Stimulated activated CD4-positive, alpha-beta T cell treated with anti-CD3 and anti-CD28 coated beads, Interleukin-4, amount 100 ng/mL, for 48 hours (primary cell): ENCODE results near the gene ATOH8.

Experiments used
- DNase-seq, 2 donors: peaks; one replicate each; pipeline ENCODE4 v3.0.0-alpha.2; 2020; ENCODE audit warnings: low read depth in 2 of 2

The ATOH8 gene

DNA sequence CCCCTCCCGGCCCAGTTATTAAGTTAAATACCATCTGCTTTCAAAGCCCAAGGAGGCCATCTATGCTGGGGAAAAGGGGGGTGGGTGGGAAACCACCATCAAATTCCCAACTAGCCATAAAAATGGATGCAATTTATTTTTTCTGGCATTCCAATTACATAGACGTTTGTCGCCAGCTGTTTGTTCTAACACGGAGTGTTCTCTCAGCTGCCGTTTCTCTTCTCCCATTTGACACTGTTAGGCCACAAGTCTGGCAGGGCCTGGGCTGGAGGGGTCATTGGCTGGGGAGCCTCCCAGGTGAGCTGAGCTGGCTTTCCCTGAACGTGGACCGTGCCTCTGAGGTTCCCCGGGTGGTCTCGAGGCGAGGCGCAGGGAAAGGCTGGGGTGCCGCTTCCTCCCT lies 16.6 kb downstream of the ATOH8 start:
- DNase-seq, result no peak

DNA sequence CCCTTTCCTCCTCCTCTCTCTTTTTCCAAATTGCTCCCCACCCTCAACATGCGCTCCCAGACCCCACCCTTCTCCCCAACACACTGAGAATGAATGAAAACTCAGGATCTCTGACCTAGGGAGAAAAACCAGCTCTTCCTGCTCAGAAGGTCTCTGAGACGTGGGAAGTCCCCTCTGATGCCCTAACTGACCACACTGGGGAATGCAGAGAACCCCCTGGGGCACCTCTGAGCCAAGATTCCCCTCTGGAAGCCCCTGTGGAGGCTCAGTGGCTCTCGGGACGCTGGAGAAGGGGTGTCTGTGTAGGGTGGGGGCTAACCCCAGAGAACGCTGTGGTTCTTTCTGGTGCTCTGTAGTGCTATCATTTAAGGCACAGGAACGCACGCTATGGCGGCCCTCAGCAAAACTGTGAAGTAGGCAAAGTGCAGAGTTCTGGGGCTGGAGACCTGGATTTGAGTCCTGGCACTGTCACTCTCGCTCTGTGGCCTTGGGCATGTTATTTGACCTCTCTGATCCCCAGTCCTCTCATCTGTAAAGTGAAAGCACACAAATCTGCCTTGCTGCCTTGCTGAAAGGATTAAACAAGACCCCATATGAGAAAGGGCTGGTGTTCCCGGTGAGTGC lies 17.1 kb downstream of the ATOH8 start:
- no peak for DNase-seq

DNA sequence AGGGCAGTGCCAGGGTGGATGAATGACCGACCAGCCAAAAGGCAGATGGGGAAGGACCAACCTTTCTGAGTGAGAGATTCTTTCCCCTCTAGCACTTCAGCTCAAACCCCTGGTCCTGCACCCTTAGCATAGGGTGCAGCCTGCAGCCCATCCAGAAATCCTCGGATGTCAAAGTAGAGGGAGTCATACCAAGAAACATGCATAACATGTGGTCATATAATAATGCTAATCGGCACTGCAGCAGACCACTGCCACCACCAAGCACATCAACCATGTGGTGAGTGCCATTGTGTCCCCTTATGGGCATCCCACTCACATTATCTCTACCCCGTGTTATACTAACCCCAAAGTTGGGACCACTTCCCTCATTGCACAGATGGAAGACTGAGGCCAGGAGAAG lies 17.7 kb downstream of the ATOH8 start:
- DNase-seq, result no peak

DNA sequence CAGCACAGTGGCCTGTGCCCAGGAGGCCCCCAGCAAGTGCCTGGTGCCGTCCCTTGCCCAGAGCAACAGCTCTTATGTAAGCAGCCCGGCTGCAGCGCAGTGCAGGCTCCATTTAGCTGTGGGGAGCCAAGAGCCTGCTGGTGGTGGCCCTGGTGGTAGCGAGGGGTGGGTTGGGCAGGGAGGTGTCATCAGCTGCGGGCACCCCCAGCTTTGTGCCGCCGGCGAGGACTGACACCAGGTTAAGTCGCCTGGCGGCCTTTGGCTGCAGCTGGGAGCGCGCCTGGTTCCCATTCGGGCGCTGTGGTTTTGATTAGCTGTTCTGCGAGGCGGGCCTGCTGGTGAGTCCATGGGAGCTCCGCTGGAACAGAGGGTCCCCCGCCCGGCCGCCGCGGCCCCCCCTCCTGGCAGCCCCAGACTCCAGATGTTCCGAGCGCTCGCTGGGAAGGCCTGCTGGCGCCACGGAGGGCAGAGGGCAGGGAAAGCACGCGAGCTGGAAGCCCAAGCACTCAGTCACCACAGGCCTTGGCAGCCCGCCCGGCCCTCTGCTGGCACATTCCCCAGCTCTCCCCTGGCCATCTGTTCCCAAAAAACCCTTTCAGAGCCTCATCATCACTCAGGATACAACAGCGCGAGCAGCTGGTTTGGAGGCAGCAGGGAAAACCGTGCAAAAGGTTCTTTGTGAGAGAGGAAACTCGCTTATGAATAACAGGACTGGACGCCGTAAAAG lies 18.4 kb downstream of the ATOH8 start:
- DNase-seq, result no peak

DNA sequence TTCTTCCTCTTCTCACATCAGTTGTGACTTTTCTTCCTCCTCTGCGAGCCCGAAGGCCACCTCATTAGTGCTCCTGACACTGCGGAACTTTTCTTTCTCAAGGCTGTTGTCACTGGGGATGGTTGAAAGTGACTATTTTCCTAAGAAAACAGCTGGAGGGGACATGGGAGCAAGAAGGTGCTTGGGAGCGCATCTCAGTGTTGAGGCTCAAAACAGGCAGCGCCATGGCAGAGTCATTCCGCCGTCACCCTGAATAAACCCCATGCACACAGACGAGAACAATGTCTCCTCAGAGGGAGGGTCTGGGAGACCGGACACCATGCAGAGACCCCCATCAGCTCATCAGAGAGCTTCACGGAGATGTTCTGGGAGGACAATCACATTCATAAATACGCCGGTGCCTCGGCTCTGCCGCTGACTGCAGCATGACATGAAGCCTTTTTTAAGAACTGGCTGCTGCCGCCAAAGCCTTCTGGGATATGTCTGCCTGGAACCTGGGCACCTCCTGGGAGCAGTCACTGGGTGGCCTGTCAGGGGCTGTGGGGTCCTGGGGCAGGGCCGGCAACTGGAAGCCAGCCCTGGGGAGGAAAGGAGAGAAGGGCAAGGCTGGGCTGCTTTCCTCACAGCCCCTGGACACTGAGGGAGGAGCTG lies 19.2 kb downstream of the ATOH8 start:
- no peak for DNase-seq

DNA sequence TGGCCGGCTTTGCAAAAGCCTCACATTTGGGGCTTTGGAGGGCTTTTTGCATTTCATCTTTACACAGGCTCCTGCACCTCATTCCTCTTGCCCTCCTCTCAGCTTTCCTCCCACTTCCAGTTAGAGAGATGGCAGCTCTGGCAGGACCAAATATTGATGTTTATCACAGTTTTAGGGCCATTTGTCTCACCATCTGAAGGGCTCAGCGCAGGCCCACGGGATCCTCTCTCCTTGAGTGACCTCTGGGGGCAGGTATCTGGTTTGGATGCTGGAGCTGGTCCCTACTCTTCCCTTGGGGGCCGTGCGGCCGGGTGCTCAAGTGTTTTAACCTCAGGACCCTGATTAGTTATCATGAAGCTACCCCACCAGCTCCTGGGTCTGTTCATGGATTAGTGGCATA lies 19.9 kb downstream of the ATOH8 start:
- DNase-seq, result no peak

DNA sequence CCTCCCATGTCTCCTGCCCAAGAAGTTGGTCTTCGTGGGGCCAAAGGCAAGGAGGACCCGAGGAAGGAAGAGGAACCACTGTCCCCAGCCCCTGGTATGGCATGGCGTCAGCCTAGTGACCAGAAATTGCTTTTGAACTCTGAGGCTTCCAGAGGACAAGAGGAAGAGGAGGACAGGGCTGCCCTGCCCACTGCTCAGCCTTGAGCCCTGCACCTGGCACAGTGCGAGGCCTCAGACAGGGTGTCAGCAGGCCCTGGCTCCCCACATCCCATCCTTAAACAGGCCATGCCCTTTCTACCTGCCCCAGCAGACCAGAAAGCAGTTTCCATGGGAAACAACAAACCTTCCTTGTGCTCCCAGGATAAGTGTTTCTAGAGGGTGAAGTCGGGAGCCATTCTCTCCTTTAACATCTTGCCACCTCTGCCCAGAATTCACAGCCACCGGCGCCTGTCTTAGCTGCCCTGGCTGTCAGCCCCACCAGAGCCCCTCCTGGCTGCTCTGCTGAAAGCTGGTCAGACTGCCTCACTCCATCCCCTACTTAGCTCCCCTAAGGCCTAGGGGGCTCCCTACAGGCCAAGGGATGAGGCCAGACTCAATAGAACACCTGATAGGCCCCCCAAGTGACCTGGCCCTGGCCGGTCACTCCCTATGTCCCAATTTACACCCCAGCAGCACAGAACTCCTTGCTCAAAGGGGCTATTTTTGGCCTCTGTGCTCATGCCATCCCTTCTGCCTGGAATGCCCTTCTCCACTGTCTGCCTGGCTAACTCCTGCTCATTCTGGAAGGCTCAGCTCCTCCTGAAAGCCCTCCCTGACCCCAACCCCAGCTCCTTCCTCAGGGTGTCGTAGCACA lies 20.6 kb downstream of the ATOH8 start:
- no peak for DNase-seq

DNA sequence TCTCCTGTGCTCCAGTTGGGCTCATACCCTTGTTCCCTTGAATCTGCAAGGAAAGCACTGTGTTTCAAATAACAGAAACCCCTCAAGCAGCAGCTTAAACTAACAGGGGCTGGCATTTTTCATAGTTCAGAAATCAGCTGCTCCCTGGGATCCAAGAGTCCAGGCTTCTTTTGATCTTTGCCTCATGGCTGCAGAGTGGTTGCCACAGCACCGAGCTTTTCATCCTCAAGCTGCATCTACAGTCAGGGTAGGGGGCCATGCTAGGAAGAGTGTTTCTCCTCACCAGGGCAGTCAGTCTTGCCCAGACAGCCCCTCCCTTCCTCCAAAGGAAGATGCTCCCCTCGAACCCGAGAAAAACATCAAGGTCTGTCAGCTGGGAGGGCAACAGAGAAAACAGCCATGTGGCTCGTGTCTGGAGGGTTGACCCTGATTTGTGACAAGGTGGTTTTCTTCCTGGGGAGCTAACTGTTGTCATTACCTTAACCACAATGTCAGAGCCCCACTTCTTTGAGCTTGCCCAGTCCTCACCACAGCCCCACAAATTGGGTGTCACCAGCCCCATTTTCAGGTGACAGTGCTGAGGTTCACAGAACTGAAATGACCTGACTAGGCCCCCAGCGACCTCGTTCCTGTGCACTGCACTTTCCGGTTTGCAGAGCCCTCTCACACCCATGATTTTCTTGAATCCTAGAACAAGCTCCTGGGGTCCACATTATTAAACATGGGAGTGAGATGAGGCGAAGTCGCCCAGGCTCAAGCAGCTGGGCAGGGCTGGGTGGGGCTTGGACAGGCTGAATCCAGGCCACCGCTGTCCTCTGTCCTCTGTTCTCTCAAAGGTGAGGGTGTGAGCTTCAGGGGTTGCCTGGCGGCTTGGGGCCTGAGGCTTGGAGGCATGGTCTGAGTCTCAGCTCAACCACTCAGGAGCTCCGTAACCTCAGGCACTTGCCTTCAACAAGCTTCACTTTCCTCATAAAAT lies 21.9 kb downstream of the ATOH8 start:
- DNase-seq, result no peak

DNA sequence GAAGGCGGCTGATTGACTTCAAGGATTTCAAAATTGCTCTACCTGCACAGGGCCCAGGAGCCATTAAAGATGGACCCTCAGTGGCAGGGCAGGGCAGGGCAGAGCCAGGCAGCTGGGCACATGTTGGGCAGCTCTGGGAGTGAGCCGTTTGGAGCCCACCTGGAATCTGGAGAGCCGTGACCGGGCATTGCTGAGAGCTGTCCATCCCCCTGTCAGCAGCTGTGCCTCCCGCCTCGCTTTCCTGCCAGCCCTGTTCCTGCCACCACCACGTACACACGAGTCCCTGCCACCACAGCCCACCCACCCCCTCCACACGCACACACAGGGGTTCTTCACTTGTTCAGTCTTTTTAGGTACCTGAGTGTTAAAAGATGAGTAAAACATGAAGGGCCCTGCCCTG lies 22.9 kb downstream of the ATOH8 start:
- DNase-seq, result no peak

DNA sequence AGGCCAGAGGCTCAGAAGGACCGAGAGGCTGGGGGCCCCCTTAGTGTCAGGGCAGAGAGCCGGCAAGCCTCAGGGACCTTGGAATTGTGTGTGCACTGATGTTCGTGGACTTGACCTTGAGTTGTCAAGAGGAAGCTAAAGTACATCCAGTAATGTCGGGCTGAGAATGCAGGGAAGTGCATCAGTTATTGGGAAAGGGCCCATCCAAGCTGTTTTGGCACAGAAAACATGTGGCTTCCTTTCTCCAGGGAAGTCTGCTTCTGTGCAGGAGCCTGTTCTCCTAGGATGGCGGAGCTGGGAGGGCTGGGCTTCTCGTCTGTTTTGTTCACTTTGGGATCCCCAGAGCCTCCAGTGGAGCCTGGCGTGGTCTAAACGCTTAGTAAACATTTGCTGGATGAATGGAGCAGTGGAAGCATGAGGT lies 23.7 kb downstream of the ATOH8 start:
- no peak for DNase-seq

DNA sequence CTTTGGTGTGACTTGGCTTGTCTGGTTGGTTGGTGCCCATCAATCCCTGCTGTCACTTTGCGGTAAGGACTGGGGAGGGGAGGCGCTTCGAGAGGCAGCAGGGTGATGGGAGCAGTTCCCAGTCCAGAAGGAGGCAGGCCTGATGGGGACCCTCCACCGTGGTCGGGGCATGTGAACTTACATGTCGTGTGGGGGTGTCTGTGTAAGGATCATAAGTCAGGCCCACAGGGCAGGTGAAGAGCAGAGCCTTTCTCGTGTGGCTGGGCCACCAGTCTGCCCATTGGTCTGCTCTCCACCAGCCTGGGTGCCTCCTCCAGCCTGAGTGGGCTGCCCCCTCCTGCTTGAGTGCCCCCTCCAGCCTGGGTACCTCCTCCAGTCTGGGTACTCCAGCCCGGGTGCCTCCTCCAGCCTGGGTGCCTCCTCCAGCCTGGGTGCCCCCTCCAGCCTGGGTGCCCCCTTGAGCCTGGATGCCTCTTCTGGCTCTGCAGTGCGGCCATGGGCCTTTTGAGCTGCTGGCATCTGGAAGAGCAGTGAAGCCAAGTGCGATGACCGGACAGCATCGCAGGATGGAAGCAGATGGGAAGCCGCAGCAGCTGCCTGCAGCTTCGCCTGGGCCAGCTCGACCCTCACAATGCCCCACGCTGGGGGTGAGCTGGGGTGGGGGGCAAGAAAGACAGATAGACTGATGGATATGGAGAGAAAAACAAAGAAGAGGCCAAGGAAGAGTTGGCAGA lies 25.0 kb downstream of the ATOH8 start:
- DNase-seq, result no peak

DNA sequence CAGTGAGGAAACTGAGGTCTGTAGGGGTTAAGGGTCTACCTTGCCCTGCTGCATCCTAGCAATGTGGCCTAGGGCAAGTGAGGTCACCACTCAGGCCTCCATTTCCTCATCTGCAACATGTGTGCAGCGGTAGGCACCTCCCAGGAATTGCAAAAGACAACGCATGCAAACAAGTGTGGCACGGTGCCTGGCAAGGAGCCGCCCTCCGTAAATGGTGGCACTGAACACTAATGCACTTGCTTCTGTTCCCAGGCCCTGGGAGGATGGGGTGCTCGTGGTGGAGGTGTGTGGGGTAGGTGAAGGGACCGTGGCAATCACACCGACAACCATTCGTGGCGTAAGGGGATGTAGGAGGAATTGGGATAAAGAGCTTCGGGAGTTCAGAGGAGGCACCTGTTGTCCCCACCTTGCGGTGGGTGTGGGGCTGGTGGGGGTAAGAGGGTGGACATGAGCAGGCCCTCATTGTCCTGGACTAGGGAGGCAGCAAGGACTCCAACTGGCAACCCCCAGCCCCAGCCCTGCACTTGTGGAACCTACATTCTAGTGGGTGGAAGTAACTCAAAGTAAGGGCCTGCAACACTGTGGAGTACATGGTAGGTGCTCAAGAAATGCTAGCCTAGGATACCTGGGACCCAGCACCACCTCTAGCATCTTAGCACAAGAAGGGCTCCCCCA lies 26.0 kb downstream of the ATOH8 start:
- no peak for DNase-seq

DNA sequence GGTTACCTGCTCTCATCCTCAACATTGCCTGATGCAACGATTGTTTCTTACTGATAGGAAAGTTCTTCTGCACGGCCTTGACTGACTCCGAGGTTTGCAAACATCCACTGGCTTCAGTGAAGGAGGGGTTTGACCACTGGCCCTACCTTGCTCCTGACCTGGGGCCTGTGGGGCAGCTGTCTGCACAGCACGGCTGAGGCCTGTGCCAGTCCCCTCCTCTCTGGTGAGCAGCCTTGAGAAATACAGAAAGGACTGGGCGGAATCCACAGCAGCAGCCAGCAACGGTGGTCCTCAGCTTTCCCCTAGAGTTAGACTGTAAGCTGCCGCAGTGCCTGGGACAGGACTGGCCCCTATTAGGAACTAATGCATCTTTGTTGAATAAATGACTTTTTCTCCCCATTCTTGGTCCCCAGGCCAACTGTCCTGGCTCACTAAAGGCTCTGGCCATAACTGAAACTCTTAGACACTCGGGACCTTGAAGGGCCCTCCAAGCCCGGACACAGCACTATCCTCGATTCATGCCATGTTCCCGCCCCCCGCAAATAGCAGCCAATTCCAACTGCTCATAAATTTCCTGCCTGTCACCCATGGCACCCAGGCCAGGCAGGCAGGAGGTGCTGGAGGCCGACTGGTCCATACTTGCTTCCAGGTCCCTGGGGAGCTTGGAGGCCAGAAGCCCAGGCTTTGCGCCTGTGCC lies 26.7 kb downstream of the ATOH8 start:
- no peak for DNase-seq

DNA sequence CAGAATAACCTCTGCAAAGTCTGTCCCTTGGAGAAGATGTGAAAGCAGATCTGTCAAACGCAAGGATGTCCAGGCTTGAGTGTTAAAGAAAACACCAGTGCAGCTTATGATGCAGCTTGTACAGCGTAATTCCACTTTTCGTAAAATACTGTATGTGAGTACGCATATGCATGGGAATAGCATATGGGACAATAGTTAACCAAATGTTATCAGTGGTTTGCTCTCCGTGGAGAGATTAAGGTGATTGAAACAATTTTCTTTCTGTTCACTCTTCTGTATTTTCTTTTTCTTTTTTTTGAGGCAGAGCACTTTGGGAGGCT lies 27.2 kb downstream of the ATOH8 start:
- DNase-seq, result no peak

DNA sequence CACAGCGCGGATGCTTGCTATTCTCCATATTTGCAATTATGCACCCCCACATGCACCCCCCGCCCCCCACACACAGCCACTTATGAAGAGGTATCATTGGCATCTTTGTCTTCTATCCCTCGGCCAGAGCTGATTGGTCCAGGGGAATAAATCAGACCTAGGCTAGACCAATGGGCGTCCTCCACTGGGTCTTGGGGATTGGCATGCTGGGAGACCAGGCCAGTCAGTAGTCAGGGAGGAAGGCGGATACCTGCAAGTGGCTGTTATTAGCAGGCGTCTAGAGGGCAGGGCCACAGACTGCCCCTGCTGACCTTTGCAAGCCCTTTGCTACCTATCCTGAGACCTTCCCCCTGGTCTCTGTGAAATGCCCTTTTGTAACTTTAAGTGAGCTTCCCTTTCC lies 30.0 kb downstream of the ATOH8 start:
- DNase-seq, result no peak

DNA sequence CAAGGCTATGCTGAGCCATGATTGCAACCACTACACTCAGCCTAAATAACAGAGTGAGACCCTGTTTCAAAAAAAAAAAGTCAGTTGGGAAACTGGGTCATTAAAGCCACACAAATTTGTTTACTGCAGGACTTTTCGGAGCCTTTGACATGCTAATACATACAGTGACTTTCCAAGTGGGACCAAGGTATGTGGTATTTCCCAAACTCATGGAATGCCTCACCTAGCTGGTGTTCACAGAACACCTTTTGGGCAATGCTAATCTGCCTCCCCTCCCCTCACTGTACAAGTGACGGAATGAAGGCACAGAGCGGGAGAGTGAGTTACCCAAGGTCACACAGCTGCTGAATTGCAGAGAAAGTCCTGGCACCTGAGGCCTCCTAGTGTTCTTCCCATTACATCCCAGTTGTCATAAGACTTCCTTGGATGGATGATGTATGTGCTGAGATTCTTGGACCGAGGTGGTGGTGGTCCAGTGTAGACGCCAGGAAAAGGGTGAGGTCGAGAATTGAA lies 30.7 kb downstream of the ATOH8 start:
- no peak for DNase-seq

DNA sequence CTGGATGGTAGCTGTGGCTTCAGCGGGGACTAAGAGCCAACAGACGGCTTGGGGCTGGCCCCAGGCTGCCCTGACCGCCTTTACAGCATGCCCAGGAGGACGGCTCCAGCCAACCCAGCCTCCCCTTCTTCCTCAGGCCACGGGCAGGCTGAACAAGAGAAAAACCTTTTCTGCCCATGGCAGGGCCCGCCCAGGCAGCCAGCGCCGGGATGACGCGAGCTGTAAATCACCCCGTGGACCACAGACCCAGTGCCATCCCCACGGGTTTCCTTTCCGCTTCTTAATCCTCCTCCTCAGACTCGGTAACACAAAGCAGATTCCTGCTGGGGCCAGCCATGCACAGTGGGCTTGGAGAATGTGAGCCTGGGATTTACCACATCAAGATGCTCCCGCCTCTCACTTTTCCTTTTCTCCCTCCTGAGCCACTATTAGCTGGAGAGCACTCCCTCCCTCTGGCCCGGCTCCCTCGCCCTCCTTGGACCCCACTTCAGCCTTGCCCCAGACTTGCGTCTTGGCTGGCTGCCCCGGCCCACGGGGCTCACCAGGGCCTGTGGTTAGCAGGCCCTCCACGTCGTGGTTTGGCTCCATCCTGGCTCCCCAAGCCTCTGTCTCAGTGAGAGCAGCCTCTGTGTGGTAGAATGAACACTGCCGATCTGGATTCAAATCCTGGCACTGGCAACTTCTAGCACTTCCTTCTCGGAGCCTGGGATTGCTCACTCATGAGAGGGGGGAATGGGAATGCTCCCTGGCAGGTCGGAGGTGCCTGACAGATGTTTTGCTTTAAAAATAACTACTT lies 31.4 kb downstream of the ATOH8 start:
- DNase-seq, result no peak

DNA sequence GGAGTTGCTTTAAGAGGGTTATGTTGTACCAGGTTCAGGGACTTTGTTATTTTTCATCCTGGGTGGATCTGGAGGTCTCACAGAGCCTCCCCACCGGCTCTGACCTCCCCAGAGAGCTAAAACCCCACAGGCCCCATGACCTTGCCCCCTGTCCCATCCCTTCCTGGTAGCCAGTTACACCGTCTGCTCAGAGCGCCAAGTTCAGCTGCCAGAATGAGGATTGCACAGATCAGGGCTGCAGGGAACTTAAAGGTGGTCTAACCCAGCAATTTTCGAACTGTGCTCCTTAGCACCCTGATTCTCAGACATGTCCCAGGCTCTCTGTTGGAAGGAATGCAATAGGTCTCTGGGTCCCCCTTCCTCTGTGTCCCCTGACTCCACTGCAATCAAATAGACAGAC lies 32.1 kb downstream of the ATOH8 start:
- DNase-seq, result no peak
